Measurements from ENCODE around the gene TLE1.
"Not testable (repeated sequence)": the region's sequence is repeated elsewhere in the genome, so short reads cannot be mapped to it uniquely, and the experiment has no call there.

TLE1 gene

GRCh38 chr9:81652058-81652687 lies 37.2 kb downstream of the TLE1 start:
- DNase-seq (ENCODE audit: low read depth), result no peak

- DNase-seq (ENCODE audit: low read depth), result no peak
Measured at GRCh38 chr9:81650586-81651515, 38.5 kb downstream of the TLE1 start.

GRCh38 chr9:81649475-81650240 lies 39.7 kb downstream of the TLE1 start:
- DNase-seq (ENCODE audit: low read depth), result no peak

- DNase-seq (ENCODE audit: low read depth), result no peak
Measured at GRCh38 chr9:81648891-81649290, 40.5 kb downstream of the TLE1 start.

- DNase-seq (ENCODE audit: low read depth), result no peak
Measured at GRCh38 chr9:81646337-81646736, 43.0 kb downstream of the TLE1 start.

- DNase-seq (ENCODE audit: low read depth), result not testable (repeated sequence)
Measured at GRCh38 chr9:81644513-81644912, 44.8 kb downstream of the TLE1 start.

GRCh38 chr9:81637276-81637675 lies 52.1 kb downstream of the TLE1 start:
- no peak for DNase-seq (ENCODE audit: low read depth)

- DNase-seq (ENCODE audit: low read depth), result no peak
Measured at GRCh38 chr9:81636255-81636599, 53.1 kb downstream of the TLE1 start.

GRCh38 chr9:81635521-81636254 lies 53.7 kb downstream of the TLE1 start:
- DNase-seq (ENCODE audit: low read depth), result peak; percentile 64

GRCh38 chr9:81634915-81635516 lies 54.3 kb downstream of the TLE1 start:
- peak; percentile 39 for DNase-seq (ENCODE audit: low read depth)

GRCh38 chr9:81633952-81634854 lies 55.1 kb downstream of the TLE1 start:
- no peak for DNase-seq (ENCODE audit: low read depth)

- peak; percentile 62 for DNase-seq (ENCODE audit: low read depth)
Measured at GRCh38 chr9:81632599-81632998, 56.7 kb downstream of the TLE1 start.

GRCh38 chr9:81631218-81631745 lies 58.1 kb downstream of the TLE1 start:
- no peak for DNase-seq (ENCODE audit: low read depth)

GRCh38 chr9:81629440-81629839 lies 59.9 kb downstream of the TLE1 start:
- DNase-seq (ENCODE audit: low read depth), result no peak

- no peak for DNase-seq (ENCODE audit: low read depth)
Measured at GRCh38 chr9:81628897-81629296, 60.5 kb downstream of the TLE1 start.

- DNase-seq (ENCODE audit: low read depth), result no peak
Measured at GRCh38 chr9:81627481-81627880, 61.9 kb downstream of the TLE1 start.

- DNase-seq (ENCODE audit: low read depth), result no peak
Measured at GRCh38 chr9:81626511-81626910, 62.8 kb downstream of the TLE1 start.

- DNase-seq (ENCODE audit: low read depth), result no peak
Measured at GRCh38 chr9:81625969-81626368, 63.4 kb downstream of the TLE1 start.

GRCh38 chr9:81623778-81624177 lies 65.6 kb downstream of the TLE1 start:
- no peak for DNase-seq (ENCODE audit: low read depth)

Data from fibroblast of gingiva (primary cell).